ENCODE measurements around the gene MUC12.
A peak's percentile ranks its signal among the peaks of the same experiment; 100 is the strongest.

MUC12 gene

GRCh38 chr7:101017064-101017777, 47.9 kb downstream of the MUC12 start:
- peak; percentile 31 to 77 for DNase-seq (ENCODE audit: low read depth in 1 of 2, low spot score in 1 of 2)
- peaks cover 9% of the 10 kb centered on the region for H3K27me3 ChIP-seq (ENCODE audit: insufficient read depth, poor library complexity, severe bottlenecking)
- no peak overlapping the region for H3K27ac ChIP-seq (replicated peaks)
- no peak for TF ChIP-seq CTCF (IDR thresholded peaks at IDR 0.05; ENCODE audit: insufficient read depth, low read length)
- TF ChIP-seq POLR2AphosphoS5 (IDR thresholded peaks at IDR 0.05; ENCODE audit: low read depth), result no peak
- no peak for TF ChIP-seq GABPA (IDR thresholded peaks at IDR 0.05; ENCODE audit: low read depth)
- TF ChIP-seq REST (IDR thresholded peaks at IDR 0.05; ENCODE audit: insufficient replicate concordance, low read depth), result no peak
- TF ChIP-seq SPI1 (IDR thresholded peaks at IDR 0.05; ENCODE audit: borderline replicate concordance, low read depth), result no peak
- peak overlapping the region; percentile 46 for H3K4me3 ChIP-seq (replicated peaks; ENCODE audit: insufficient read depth, low read length)

- TF ChIP-seq SPI1 (IDR thresholded peaks at IDR 0.05; ENCODE audit: borderline replicate concordance, low read depth) (no peak), REST (IDR thresholded peaks at IDR 0.05; ENCODE audit: insufficient replicate concordance, low read depth) (no peak), POLR2AphosphoS5 (IDR thresholded peaks at IDR 0.05; ENCODE audit: low read depth) (no peak), GABPA (IDR thresholded peaks at IDR 0.05; ENCODE audit: low read depth) (no peak), CTCF (IDR thresholded peaks at IDR 0.05; ENCODE audit: insufficient read depth, low read length) (no peak)
- DNase-seq (ENCODE audit: low read depth in 1 of 2, low spot score in 1 of 2), result peak in 1 of 2 experiments; percentile 11
- Histone ChIP-seq H3K27ac (replicated peaks) (no peak overlapping the region), H3K4me3 (replicated peaks; ENCODE audit: insufficient read depth, low read length) (no peak overlapping the region), H3K27me3 (ENCODE audit: insufficient read depth, poor library complexity, severe bottlenecking) (peaks cover 9% of the 10 kb centered on the region)
Measured at GRCh38 chr7:101018271-101019167, 49.2 kb downstream of the MUC12 start.

- H3K4me3 ChIP-seq (replicated peaks; ENCODE audit: insufficient read depth, low read length), result no peak overlapping the region
- peaks cover 9% of the 10 kb centered on the region for H3K27me3 ChIP-seq (ENCODE audit: insufficient read depth, poor library complexity, severe bottlenecking)
- no peak for TF ChIP-seq SPI1 (IDR thresholded peaks at IDR 0.05; ENCODE audit: borderline replicate concordance, low read depth)
- TF ChIP-seq POLR2AphosphoS5 (IDR thresholded peaks at IDR 0.05; ENCODE audit: low read depth), result no peak
- no peak for TF ChIP-seq CTCF (IDR thresholded peaks at IDR 0.05; ENCODE audit: insufficient read depth, low read length)
- TF ChIP-seq GABPA (IDR thresholded peaks at IDR 0.05; ENCODE audit: low read depth), result no peak
- TF ChIP-seq REST (IDR thresholded peaks at IDR 0.05; ENCODE audit: insufficient replicate concordance, low read depth), result no peak
- DNase-seq (ENCODE audit: low read depth in 1 of 2, low spot score in 1 of 2), result no peak
- H3K27ac ChIP-seq (replicated peaks), result no peak overlapping the region
Measured at GRCh38 chr7:101020444-101020843, 51.1 kb downstream of the MUC12 start.

All from HL-60 (cell line).